Endothelial cell of umbilical vein (primary cell): ENCODE results near the gene ZNFX1. TPM values are rescaled to one million over a fixed set of nuclear protein-coding genes. Genes with fewer than 3 reads are reported as not detected.

Experiments used
- BruUV-seq: library from RNA; stranded (reverse); fragments of 400-500 nt; replicated peaks from 2 replicates; lab custom pipeline; 2021; lab: Mats Ljungman, UMichigan
- CTCF ChIA-PET: fragments of 300-600, 350-600 bp; sonication (Branson Sonifier 250); formaldehyde crosslinking; loops from one replicate; lab custom pipeline; 2021; ENCODE audit warnings: antibody characterized with exemption, inconsistent platforms; lab: Charles Lee
- POLR2A ChIA-PET: fragments of 300-600, 350-600 bp; sonication (Branson Sonifier 250); formaldehyde crosslinking; loops from one replicate; lab custom pipeline; 2021; ENCODE audit warnings: antibody characterized with exemption, inconsistent platforms; lab: Charles Lee
- DNase-seq: peaks from one replicate; pipeline ENCODE4 v3.0.0-alpha.2; 2011; ENCODE audit warnings: low read depth, low spot score
- FAIRE-seq: peaks from 2 replicates; lab custom pipeline; 2011; peaks lifted over from hg19 to GRCh38; lab: Jason Lieb, UNC
- H2AFZ ChIP-seq: 2 replicates; pipeline ENCODE4 v1.6.0; 2012; ENCODE audit warnings: low read depth, low read length, control low read depth, inconsistent platforms
- H3K27ac ChIP-seq: 2 replicates; pipeline ENCODE4 v1.5.1; 2011; ENCODE audit warnings: low read depth, mild to moderate bottlenecking, control low read depth, low read length, moderate library complexity; ENCODE audit not compliant: insufficient read depth
- H3K27me3 ChIP-seq, 2 experiments: 2 replicates each; pipeline versions ENCODE4 v1.6.0 to v1.6.1; 2011; ENCODE audit warnings: low read length in 2 of 2, mixed read lengths in 1 of 2; ENCODE audit not compliant: control insufficient read depth in 2 of 2, insufficient read depth in 2 of 2
- H3K36me3 ChIP-seq, 2 experiments: 2 replicates in 1 of 2; 3 replicates in 1 of 2; pipeline ENCODE4 v1.5.1; 2011; ENCODE audit warnings: low read length in 2 of 2, mild to moderate bottlenecking in 1 of 2, moderate library complexity in 1 of 2; ENCODE audit not compliant: control insufficient read depth in 2 of 2, insufficient read depth in 2 of 2; ENCODE audit errors: extremely low read depth in 1 of 2
- H3K4me1 ChIP-seq: 3 replicates; pipeline ENCODE4 v1.5.1; 2011; ENCODE audit warnings: mild to moderate bottlenecking, low read length; ENCODE audit not compliant: control insufficient read depth, insufficient read depth; ENCODE audit errors: extremely low read depth
- H3K4me2 ChIP-seq: 2 replicates; pipeline ENCODE4 v1.6.1; 2011; ENCODE audit warnings: low read length, control low read depth, mixed read lengths; ENCODE audit not compliant: insufficient read depth
- H3K4me3 ChIP-seq, 3 experiments: fragments of 200-600 bp in 1 of 3; sonication (generic), shearing (Covaris generic) in 1 of 3; replicated peaks in 1 of 3; 2 replicates each; pipeline ENCODE4 v1.5.1; 2011 to 2016; ENCODE audit warnings: control low read depth in 3 of 3, low read length in 3 of 3, mild to moderate bottlenecking in 2 of 3, inconsistent platforms in 1 of 3, low read depth in 1 of 3, moderate library complexity in 1 of 3; ENCODE audit not compliant: insufficient read depth in 1 of 3
- H3K79me2 ChIP-seq: 2 replicates; pipeline ENCODE4 v1.6.0; 2012; ENCODE audit warnings: low read length, inconsistent platforms; ENCODE audit not compliant: control insufficient read depth, insufficient read depth
- H3K9ac ChIP-seq: replicated peaks from 2 replicates; pipeline ENCODE3; 2011; ENCODE audit warnings: low read length, control low read depth; ENCODE audit not compliant: insufficient read depth; ENCODE audit errors: extremely low read depth
- H3K9me1 ChIP-seq: replicated peaks from 3 replicates; pipeline ENCODE4 v1.6.0; 2011; ENCODE audit warnings: mild to moderate bottlenecking, low read length; ENCODE audit not compliant: control insufficient read depth, insufficient read depth; ENCODE audit errors: extremely low read depth
- H3K9me3 ChIP-seq: replicated peaks from 2 replicates; pipeline ENCODE4 v1.5.1; 2012; ENCODE audit warnings: low read length, inconsistent platforms; ENCODE audit not compliant: control insufficient read depth, insufficient read depth
- H4K20me1 ChIP-seq: replicated peaks from 2 replicates; pipeline ENCODE3; 2011; ENCODE audit warnings: mild to moderate bottlenecking, low read length; ENCODE audit not compliant: control insufficient read depth, insufficient read depth; ENCODE audit errors: extremely low read depth
- CTCF ChIP-seq, 2 donors: IDR thresholded peaks; 1 replicate in 1 of 2; 2 replicates in 1 of 2; pipeline ENCODE4 v1.5.1; 2011; ENCODE audit warnings: low read length in 2 of 2, mild to moderate bottlenecking in 2 of 2, moderate library complexity in 2 of 2, control low read depth in 1 of 2, inconsistent platforms in 1 of 2, low read depth in 1 of 2; ENCODE audit not compliant: insufficient read depth in 1 of 2; ENCODE audit errors: extremely low read depth in 1 of 2
- EZH2 ChIP-seq: IDR thresholded peaks from 2 replicates; pipeline ENCODE4 v1.6.1; 2012; ENCODE audit warnings: borderline replicate concordance, low read depth, mild to moderate bottlenecking, moderate library complexity, low read length, inconsistent platforms; ENCODE audit not compliant: severe bottlenecking
- FOS ChIP-seq: IDR thresholded peaks from 2 replicates; pipeline ENCODE4 v1.6.1; 2011; ENCODE audit warnings: mild to moderate bottlenecking, low read length, moderate library complexity, borderline replicate concordance; ENCODE audit not compliant: insufficient read depth
- GATA2 ChIP-seq: IDR thresholded peaks from 2 replicates; pipeline ENCODE4 v1.7.0; 2011; ENCODE audit warnings: low read depth, mild to moderate bottlenecking, moderate library complexity, mixed read lengths, low read length; ENCODE audit not compliant: insufficient read length, insufficient read depth
- JUN ChIP-seq: IDR thresholded peaks from 2 replicates; pipeline ENCODE4 v1.6.1; 2011; ENCODE audit warnings: borderline replicate concordance, low read depth; ENCODE audit not compliant: insufficient read length, insufficient read depth
- MAX ChIP-seq: IDR thresholded peaks from 2 replicates; pipeline ENCODE4 v1.6.1; 2011; ENCODE audit not compliant: insufficient read depth, insufficient read length
- MYC ChIP-seq: IDR thresholded peaks from one replicate; pipeline ENCODE4 v1.6.1; 2011; ENCODE audit warnings: mild to moderate bottlenecking, low read depth, low read length
- POLR2AphosphoS5 ChIP-seq: IDR thresholded peaks from 2 replicates; pipeline ENCODE4 v1.6.1; 2012; ENCODE audit warnings: low read depth, mild to moderate bottlenecking, control low read depth, low read length, moderate library complexity; ENCODE audit not compliant: insufficient read depth
- dilution Hi-C: fragments of 300-500 bp; cut with MboI; formaldehyde crosslinking; loops from one replicate; pipeline ENCODE4 v1.15.0; 2019; ENCODE audit warnings: low sequenced_read_pairs; ENCODE audit not compliant: extremely low pct_ligation_motif_present
- intact Hi-C: fragments of 100-400 bp; cut with micrococcal nuclease; formaldehyde crosslinking; loops from one replicate; pipeline ENCODE4 v1.10.0; 2022
- polyA plus RNA-seq, 4 experiments: library from polyadenylated mRNA; depleted of rRNA in 3 of 4; stranded (reverse) in 3 of 4; unstranded in 1 of 4; fragments of >200 nt; gene quantifications; 2 replicates each; pipeline versions ENCODE4 v1.2.1 to v1.2.3, GENCODE V29; 2011 to 2012; ENCODE audit warnings: missing spikeins in 1 of 4
- total RNA-seq: library from RNA; stranded (reverse); gene quantifications from 2 replicates; pipeline ENCODE4 v1.2.3, GENCODE V29; 2021

Gene ZNFX1
- total and polyA plus RNA-seq, 2 donors (not counting 3 experiments of a cell fraction or from before 2014, with no cell fraction given) = 8.3 to 27.9 TPM

GRCh38 chr20:49276161-49276960, 1.5 kb downstream of the ZNFX1 start:
- FAIRE-seq (peak; percentile 81), DNase-seq (peak; percentile 80)
- CTCF ChIA-PET = interaction anchor here (0.6 to 4.2 kb wide), 5 partner anchors 10 to 47 kb away, joined by 3 to 16 read pairs (median 9); no protein-coding TSS in a partner anchor
- H4K20me1 ChIP-seq = peaks cover 9% of the 10 kb centered on the region
- H3K27me3 ChIP-seq = no peaks in the 10 kb centered on the region
- H3K27ac ChIP-seq = peak overlapping the region; percentile 67
- no peaks in the 10 kb centered on the region for H3K9me3 ChIP-seq
- dilution Hi-C loops (no loop called here), intact Hi-C loops (loop anchor here (1.0 kb wide), 1 partner anchor 30 kb away; no protein-coding TSS in a partner anchor)
- TSS peak; percentile 15 for BruUV-seq
- peak overlapping the region; percentile 77 to 97 (median 86) for H3K4me3 ChIP-seq
- peaks cover 78% of the 10 kb centered on the region for H3K79me2 ChIP-seq
- H3K4me1 ChIP-seq = peaks cover 27% of the 10 kb centered on the region
- H2AFZ ChIP-seq = no peak overlapping the region
- H3K9ac ChIP-seq = peak overlapping the region; percentile 94
- H3K36me3 ChIP-seq = peaks cover 24 to 25% of the 10 kb centered on the region in 2 experiments
- no peaks in the 10 kb centered on the region for H3K9me1 ChIP-seq
- POLR2A ChIA-PET = interaction anchor here (0.6 to 0.8 kb wide), 2 partner anchors 43 to 57 kb away, joined by 5 to 9 read pairs; partner anchors contain the start of gene DDX27
- TF ChIP-seq FOS (peak; percentile 73), EZH2 (no peak)
- peak overlapping the region; percentile 97 for H3K4me2 ChIP-seq

- Histone ChIP-seq H3K4me2 (peak overlapping the region; percentile 97), H3K36me3 (peaks cover 22 to 24% of the 10 kb centered on the region in 2 experiments), H4K20me1 (peaks cover 6% of the 10 kb centered on the region), H3K27me3 (no peaks in the 10 kb centered on the region), H3K9me1 (no peaks in the 10 kb centered on the region), H3K4me3 (no peak overlapping the region), H3K9ac (no peak overlapping the region), H2AFZ (no peak overlapping the region), H3K4me1 (peaks cover 22% of the 10 kb centered on the region), H3K27ac (no peak overlapping the region), H3K9me3 (no peaks in the 10 kb centered on the region), H3K79me2 (peaks cover 78% of the 10 kb centered on the region)
- DNase-seq = no peak
- no peak for FAIRE-seq
- TF ChIP-seq MYC (no peak), CTCF (IDR thresholded peaks at IDR 0.05; ENCODE audit: extremely low read depth in 1 of 2, insufficient read depth in 1 of 2, low read depth in 1 of 2, low read length in 2 of 2) (no peak), FOS (no peak), GATA2 (no peak), JUN (no peak), EZH2 (no peak), MAX (no peak), POLR2AphosphoS5 (no peak)
- POLR2A ChIA-PET = no interaction called here
- no TSS peak for BruUV-seq
- CTCF ChIA-PET = interaction anchor here (1.0 to 4.2 kb wide), 4 partner anchors 9 to 48 kb away, joined by 5 to 16 read pairs (median 12); no protein-coding TSS in a partner anchor
- dilution Hi-C loops (no loop called here), intact Hi-C loops (loop anchor here (1.0 kb wide), 1 partner anchor 29 kb away; no protein-coding TSS in a partner anchor)
Measured at GRCh38 chr20:49275636-49276035, 2.2 kb downstream of the ZNFX1 start.
